Brain microvascular endothelial cell (primary cell): ENCODE measurements around the gene SYTL2.

Experiments used
- DNase-seq: peaks from one replicate; pipeline ENCODE4 v3.0.0-alpha.2; 2020
- H3K27ac ChIP-seq: fragments of 250-450 bp; sonication (Bioruptor Pico); 2 replicates; pipeline ENCODE4 v1.5.1; 2020; ENCODE audit warnings: mild to moderate bottlenecking, moderate library complexity
- H3K27me3 ChIP-seq: fragments of 250-450 bp; sonication (Bioruptor Pico); replicated peaks from 2 replicates; pipeline ENCODE4 v1.5.1; 2020; ENCODE audit warnings: mild to moderate bottlenecking
- H3K36me3 ChIP-seq: fragments of 250-450 bp; sonication (Bioruptor Pico); replicated peaks from 2 replicates; pipeline ENCODE4 v1.5.1; 2020; ENCODE audit warnings: mild to moderate bottlenecking
- H3K4me3 ChIP-seq: 2 replicates; pipeline ENCODE4 v1.5.1; 2011; ENCODE audit warnings: low read depth, mild to moderate bottlenecking, control low read depth, low read length, moderate library complexity
- CTCF ChIP-seq: IDR thresholded peaks from 2 replicates; pipeline ENCODE4 v1.5.1; 2011; ENCODE audit warnings: low read depth, mild to moderate bottlenecking, moderate library complexity, low read length, control low read depth, inconsistent platforms; ENCODE audit errors: missing control alignments
- in situ Hi-C: cut with HindIII; loops from 2 replicates; pipeline ENCODE4 v1.10.0; 2017; ENCODE audit warnings: low sequenced_read_pairs, low pct_ligation_motif_present

Gene SYTL2

DNA sequence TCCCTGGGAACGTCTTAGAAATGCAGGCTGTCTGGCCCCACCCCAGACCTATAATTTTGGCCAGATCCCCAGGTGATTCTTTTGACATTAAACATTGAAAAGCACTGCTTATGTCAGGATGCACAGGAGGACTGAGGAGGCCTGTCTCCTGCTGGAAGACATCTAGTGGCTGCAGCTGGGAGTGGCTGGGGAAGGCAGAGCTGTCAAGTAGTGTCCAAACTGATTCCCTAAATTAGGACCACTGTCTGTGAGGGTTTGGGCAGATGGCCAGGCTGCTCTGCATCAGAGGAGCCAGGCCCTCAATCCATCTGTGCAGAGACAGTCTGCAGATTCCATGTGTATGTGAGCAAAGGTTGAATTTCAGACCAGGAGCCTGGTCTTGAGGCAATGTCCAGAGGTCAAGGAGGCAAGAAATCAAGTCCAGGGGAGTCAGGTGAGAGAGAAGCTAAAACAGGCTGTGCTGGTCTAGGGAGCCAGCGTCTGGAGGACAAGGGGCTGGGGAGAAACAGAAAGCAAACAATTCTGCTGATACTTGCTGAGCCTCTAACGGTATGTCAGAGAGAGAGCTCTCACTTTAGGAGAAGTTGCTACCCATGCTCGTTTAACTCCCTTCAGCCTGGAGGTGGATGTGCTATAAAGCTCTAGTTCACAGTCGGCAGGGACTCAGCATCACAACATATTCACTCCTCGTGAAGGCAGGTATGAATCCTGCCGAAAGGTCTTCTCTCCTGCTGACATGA is 15.3 kb upstream of the SYTL2 start:
- Histone ChIP-seq H3K4me3 (no peak overlapping the region), H3K36me3 (no peaks in the 10 kb centered on the region), H3K27ac (no peak overlapping the region), H3K27me3 (no peaks in the 10 kb centered on the region)
- peak; percentile 40 for DNase-seq
- in situ Hi-C loops, result no loop called here
- peak; percentile 81 for TF ChIP-seq CTCF

DNA sequence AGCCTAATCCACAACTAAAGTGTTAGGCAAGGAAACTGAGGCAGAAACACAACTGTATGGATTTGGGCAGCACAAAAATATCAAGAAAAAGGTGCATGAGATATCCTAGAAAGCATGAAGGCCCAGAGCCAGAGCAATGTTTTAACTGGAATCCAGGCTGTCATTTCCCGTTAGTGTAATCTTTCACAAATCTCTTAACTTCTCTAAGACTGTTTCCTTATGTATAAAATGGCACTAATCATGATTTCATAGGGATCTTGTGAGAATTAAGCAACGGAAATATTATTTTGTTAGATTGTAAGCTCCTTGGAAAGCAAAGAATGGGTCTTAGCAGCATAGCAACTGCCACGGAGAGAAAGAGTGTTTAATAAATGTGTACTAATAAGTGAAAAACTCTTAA is 14.7 kb upstream of the SYTL2 start:
- Histone ChIP-seq H3K36me3 (no peaks in the 10 kb centered on the region), H3K27ac (no peak overlapping the region), H3K4me3 (no peak overlapping the region), H3K27me3 (no peaks in the 10 kb centered on the region)
- no peak for TF ChIP-seq CTCF
- DNase-seq, result no peak
- in situ Hi-C loops, result no loop called here

DNA sequence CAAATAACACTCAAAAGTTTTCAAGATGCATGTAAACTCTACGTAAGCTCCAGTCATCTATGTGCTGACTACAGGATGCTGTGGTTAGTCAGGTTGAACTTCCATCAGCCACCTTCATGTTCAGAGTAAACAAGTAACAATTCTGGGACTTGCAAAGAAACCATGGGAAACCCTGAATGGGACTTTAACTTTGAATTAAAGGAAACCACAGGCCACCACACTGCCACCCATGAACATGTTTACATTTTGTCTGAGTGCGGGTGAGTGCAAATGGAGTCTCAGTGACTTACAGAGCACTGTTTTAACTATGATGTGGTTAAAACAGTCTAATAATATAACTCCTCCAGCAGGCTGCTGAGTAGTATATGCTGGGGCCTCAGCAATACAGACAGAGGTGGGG is 12.9 kb upstream of the SYTL2 start:
- no peak for DNase-seq
- in situ Hi-C loops, result no loop called here
- no peak for TF ChIP-seq CTCF
- no peaks in the 10 kb centered on the region for H3K27me3 ChIP-seq
- no peak overlapping the region for H3K4me3 ChIP-seq
- no peaks in the 10 kb centered on the region for H3K36me3 ChIP-seq
- H3K27ac ChIP-seq, result no peak overlapping the region

DNA sequence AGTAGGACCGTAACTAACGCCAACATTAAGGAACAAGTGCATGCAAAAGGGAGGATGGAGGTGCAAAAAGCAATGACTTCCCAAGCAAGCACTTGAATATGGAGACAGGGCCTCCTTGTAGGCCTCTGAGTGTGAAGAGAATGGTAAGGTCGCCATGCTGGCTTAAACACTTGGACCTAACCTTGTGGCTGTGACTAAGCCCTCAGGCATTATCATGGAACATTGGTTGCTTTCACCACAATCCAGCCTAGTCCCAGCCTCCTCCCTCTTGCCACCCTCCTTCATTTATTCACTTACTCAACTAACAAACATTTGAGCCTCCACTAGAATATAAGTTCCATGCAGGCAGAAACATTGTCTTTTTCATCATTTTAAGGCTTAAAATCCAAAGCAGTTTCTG is 11.9 kb upstream of the SYTL2 start:
- Histone ChIP-seq H3K27me3 (no peaks in the 10 kb centered on the region), H3K27ac (no peak overlapping the region), H3K36me3 (no peaks in the 10 kb centered on the region), H3K4me3 (no peak overlapping the region)
- in situ Hi-C loops, result no loop called here
- TF ChIP-seq CTCF, result no peak
- DNase-seq, result peak; percentile 49

DNA sequence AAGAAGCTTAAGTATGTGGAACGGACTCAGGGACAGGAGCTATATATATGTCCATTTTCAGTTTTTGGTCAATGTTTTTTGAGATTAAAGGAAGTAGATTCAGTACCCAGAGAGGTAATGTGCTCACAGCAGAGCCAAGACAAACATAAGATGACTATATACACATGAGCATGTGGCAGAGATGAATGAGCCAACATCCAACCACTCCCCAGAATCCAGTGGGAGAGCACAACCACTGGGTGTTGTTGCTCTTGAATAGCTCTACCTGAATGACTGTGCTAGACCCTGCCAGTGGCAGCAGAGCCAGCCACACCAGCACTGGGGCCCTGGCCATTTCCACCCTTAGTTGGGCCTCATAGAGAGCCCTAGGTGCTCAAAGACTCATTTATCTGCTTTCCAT is 10.7 kb upstream of the SYTL2 start:
- H3K27me3 ChIP-seq, result no peaks in the 10 kb centered on the region
- no peak overlapping the region for H3K4me3 ChIP-seq
- H3K36me3 ChIP-seq, result no peaks in the 10 kb centered on the region
- TF ChIP-seq CTCF, result no peak
- DNase-seq, result peak; percentile 32
- H3K27ac ChIP-seq, result no peak overlapping the region
- in situ Hi-C loops, result no loop called here

DNA sequence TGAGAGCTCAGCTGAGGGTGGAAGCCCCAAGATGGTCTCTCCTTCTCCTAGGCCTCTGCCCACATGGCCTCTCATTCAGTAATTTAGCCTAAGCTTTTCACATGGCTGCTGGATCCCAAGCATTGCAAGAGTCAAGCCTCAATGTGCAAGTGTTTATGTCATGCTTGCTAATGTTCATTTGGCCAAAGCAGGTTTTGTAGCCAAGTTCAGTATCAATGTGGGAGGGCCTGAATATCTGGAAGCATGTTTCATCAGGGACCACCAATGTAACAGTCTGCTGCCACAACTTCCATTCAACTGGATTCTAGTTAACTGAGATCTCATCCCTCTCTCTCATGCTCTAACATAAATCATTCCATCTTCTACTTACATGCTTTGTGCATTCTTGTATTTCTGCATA is 8.5 kb upstream of the SYTL2 start:
- in situ Hi-C loops, result no loop called here
- Histone ChIP-seq H3K27me3 (no peaks in the 10 kb centered on the region), H3K4me3 (no peak overlapping the region), H3K36me3 (no peaks in the 10 kb centered on the region), H3K27ac (no peak overlapping the region)
- DNase-seq, result no peak
- TF ChIP-seq CTCF, result no peak
